ENCODE measurements around the gene DEF6.

DNA sequence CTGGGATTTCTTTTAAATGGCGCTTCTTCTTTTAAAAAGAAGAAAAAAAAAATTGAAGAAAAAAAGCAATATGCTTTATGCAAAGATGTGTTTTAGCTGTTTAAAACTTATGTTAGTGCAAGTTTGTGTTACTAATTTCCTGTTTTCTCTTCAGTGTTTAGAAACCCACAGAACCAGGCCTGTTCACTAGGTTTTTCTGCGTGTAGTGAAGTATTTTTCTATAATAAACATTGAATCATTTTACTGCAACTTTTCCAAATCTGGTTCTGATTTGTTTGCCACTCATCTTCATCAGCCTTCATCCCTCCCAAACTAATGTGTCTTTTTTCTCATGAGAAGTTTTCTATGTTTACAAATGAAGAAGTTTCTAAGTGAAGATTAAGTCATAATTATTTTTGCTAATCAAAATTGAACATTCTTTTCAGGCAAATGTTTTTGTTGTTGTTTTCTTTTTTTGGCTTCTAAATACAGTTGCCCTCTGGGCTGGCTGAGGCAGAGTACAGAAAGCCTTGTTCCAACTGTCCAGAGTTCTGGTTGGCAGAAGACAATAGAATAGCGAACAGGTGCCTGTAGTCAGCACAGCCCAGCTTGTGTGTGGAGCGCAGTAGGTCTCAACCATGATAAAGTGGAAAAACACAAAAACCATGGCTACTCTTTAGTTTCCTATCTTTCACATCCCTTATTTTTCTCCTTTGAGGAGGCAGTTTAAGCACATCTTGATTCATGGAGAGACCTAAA lies 23.6 kb upstream of the DEF6 start:
- TF ChIP-seq, protein P1, sequence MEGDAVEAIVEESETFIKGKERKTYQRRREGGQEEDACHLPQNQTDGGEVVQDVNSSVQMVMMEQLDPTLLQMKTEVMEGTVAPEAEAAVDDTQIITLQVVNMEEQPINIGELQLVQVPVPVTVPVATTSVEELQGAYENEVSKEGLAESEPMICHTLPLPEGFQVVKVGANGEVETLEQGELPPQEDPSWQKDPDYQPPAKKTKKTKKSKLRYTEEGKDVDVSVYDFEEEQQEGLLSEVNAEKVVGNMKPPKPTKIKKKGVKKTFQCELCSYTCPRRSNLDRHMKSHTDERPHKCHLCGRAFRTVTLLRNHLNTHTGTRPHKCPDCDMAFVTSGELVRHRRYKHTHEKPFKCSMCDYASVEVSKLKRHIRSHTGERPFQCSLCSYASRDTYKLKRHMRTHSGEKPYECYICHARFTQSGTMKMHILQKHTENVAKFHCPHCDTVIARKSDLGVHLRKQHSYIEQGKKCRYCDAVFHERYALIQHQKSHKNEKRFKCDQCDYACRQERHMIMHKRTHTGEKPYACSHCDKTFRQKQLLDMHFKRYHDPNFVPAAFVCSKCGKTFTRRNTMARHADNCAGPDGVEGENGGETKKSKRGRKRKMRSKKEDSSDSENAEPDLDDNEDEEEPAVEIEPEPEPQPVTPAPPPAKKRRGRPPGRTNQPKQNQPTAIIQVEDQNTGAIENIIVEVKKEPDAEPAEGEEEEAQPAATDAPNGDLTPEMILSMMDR (conservative IDR thresholded peaks at IDR 0.05; ENCODE audit: low read depth, low read length): no peak
- no peak for TF ChIP-seq EZH2phosphoT487 (IDR thresholded peaks at IDR 0.05; ENCODE audit: borderline replicate concordance, low read length)

Measured in PC-3 (cell line).